GM19397 (cell line): ENCODE measurements around the gene GJA10.
"Not testable (repeated sequence)": the region's sequence is repeated elsewhere in the genome, so short reads cannot be mapped to it uniquely, and the experiment has no call there.

Experiments used
- ATAC-seq: cut with Tn5 transposase; IDR thresholded peaks from one replicate; pipeline ENCODE4 v1.9.1; 2021; ENCODE audit warnings: mild to moderate bottlenecking, moderate library complexity; ENCODE audit not compliant: unreplicated experiment

Gene GJA10

GRCh38 chr6:89894169-89894568, at the start of gene GJA10:
TSS of gene GJA10 (plus strand) at chr6:89894469. CDS start at chr6:89894469, 0 bp downstream.
- no peak for ATAC-seq

- ATAC-seq, result not testable (repeated sequence)
These were observed 46.8 kb upstream of the GJA10 start for GRCh38 chr6:89847513-89847912.

GRCh38 chr6:89853068-89853467, 41.2 kb upstream of the GJA10 start:
- ATAC-seq, result no peak

GRCh38 chr6:89858041-89858440, 36.2 kb upstream of the GJA10 start:
- no peak for ATAC-seq

- ATAC-seq, result peak; percentile 52
These were observed 34.5 kb upstream of the GJA10 start for GRCh38 chr6:89859744-89860143.

- ATAC-seq, result peak; percentile 53
These were observed 32.0 kb upstream of the GJA10 start for GRCh38 chr6:89862273-89862672.

GRCh38 chr6:89862698-89863097, 31.6 kb upstream of the GJA10 start:
- ATAC-seq, result peak; percentile 14

GRCh38 chr6:89866024-89866678, 28.1 kb upstream of the GJA10 start:
- ATAC-seq, result no peak

- no peak for ATAC-seq
These were observed 20.5 kb upstream of the GJA10 start for GRCh38 chr6:89873721-89874120.

- ATAC-seq, result no peak
These were observed 19.8 kb upstream of the GJA10 start for GRCh38 chr6:89874438-89874837.

- no peak for ATAC-seq
These were observed 7.7 kb upstream of the GJA10 start for GRCh38 chr6:89886378-89887120.

- ATAC-seq, result no peak
These were observed 6.7 kb upstream of the GJA10 start for GRCh38 chr6:89887452-89888137.

GRCh38 chr6:89888138-89888514, 6.1 kb upstream of the GJA10 start:
- ATAC-seq, result no peak

- ATAC-seq, result no peak
These were observed 5.4 kb upstream of the GJA10 start for GRCh38 chr6:89888871-89889270.

GRCh38 chr6:89890845-89891528, 3.3 kb upstream of the GJA10 start:
- not testable (repeated sequence) for ATAC-seq

GRCh38 chr6:89892577-89892976, 1.7 kb upstream of the GJA10 start:
- ATAC-seq, result not testable (repeated sequence)

GRCh38 chr6:89895276-89895874, 1.1 kb downstream of the GJA10 start:
- no peak for ATAC-seq

GRCh38 chr6:89910001-89910901, 16.0 kb downstream of the GJA10 start:
- ATAC-seq, result not testable (repeated sequence)

- no peak for ATAC-seq
These were observed 16.6 kb downstream of the GJA10 start for GRCh38 chr6:89910902-89911240.
